HFFc6 (cell line): Measurements from ENCODE around the gene ARHGEF18. TPM values are rescaled to one million over a fixed set of nuclear protein-coding genes. Genes with fewer than 3 reads are reported as not detected.
"Not testable (repeated sequence)": the region's sequence is repeated elsewhere in the genome, so short reads cannot be mapped to it uniquely, and the experiment has no call there.

Experiments
- DNase-seq: peaks from one replicate; pipeline ENCODE4 v3.0.0-alpha.2; 2018
- H3K27ac Mint-ChIP-seq: 2 replicates; pipeline ENCODE4 v1.8.0; 2020; ENCODE audit warnings: mild to moderate bottlenecking, mixed read lengths
- H3K27me3 Mint-ChIP-seq: 2 replicates; pipeline ENCODE4 v1.8.0; 2021; ENCODE audit warnings: mild to moderate bottlenecking, moderate library complexity, mixed read lengths; ENCODE audit not compliant: insufficient read depth
- H3K36me3 Mint-ChIP-seq: 2 replicates; pipeline ENCODE4 v1.8.0; 2021; ENCODE audit warnings: low read depth, mixed read lengths
- H3K4me1 Mint-ChIP-seq: 2 replicates; pipeline ENCODE4 v1.8.0; 2020; ENCODE audit warnings: low read depth, mixed read lengths
- H3K4me3 Mint-ChIP-seq: 2 replicates; pipeline ENCODE4 v1.8.0; 2020; ENCODE audit warnings: mild to moderate bottlenecking, moderate library complexity, mixed read lengths
- H3K9me3 Mint-ChIP-seq: 2 replicates; pipeline ENCODE4 v1.8.0; 2020; ENCODE audit warnings: mild to moderate bottlenecking, mixed read lengths
- CTCF ChIP-seq: fragments of 200-600 bp; sonication (generic); IDR thresholded peaks from 2 replicates; pipeline ENCODE4 v1.5.0; 2021; ENCODE audit warnings: antibody characterized with exemption, mild to moderate bottlenecking
- long read RNA-seq: library from polyadenylated mRNA; unstranded; transcript quantifications from one replicate; pipeline ENCODE4 v2.0.0, GENCODE V29; 2019
- total RNA-seq, 6 experiments: library from RNA; stranded (reverse); fragmentation: NEBNext Ultra II Directional; extraction: Animal tissue kit (Norgen Biotek cat#: 25700); gene quantifications; 2 replicates in 1 of 6; 3 replicates in 5 of 6; pipeline ENCODE4 v1.2.3, GENCODE V29; 2021

The ARHGEF18 gene
- total RNA-seq, result 10 to 100 TPM; 32.1 to 39.8 (median 35.7) TPM
- long read RNA-seq, partial matches to known transcripts, result 3 of 3 reads
- long read RNA-seq, other reads (novel, unspliced or antisense), result 0 of 3 reads

- no peaks in the 10 kb centered on the region; the same call in none of the 2 replicates for H3K27me3 Mint-ChIP-seq
Observed at GRCh38 chr19:7348587-7349230, at the start of gene ARHGEF18. ARHGEF18 (plus strand) TSS chr19:7348937; CDS start chr19:7362891, 13,954 bp downstream.

GRCh38 chr19:7301525-7301924 lies 47.2 kb upstream of the ARHGEF18 start:
- H3K36me3 Mint-ChIP-seq, result no peaks in the 10 kb centered on the region
- peaks cover 19% of the 10 kb centered on the region for H3K27me3 Mint-ChIP-seq
- H3K4me1 Mint-ChIP-seq, result no peaks in the 10 kb centered on the region
- TF ChIP-seq CTCF, result no peak
- H3K4me3 Mint-ChIP-seq, result no peak overlapping the region
- H3K27ac Mint-ChIP-seq, result no peak overlapping the region
- no peaks in the 10 kb centered on the region for H3K9me3 Mint-ChIP-seq
- DNase-seq, result no peak

More at GRCh38 chr19:7348587-7349230, at the start of gene ARHGEF18:
- TF ChIP-seq CTCF, result no peak
- no peaks in the 10 kb centered on the region for H3K4me1 Mint-ChIP-seq
- 0 out of 2 replicates have a peak, but pooled peaks cover 4% of the 10 kb centered on the region for H3K36me3 Mint-ChIP-seq
- no peak within 1 kb of the TSS for H3K4me3 Mint-ChIP-seq
- no peak for DNase-seq
- H3K27ac Mint-ChIP-seq, result no peak within 1 kb of the TSS
- H3K9me3 Mint-ChIP-seq, result peaks cover 10% of the 10 kb centered on the region

GRCh38 chr19:7303470-7303869 lies 45.3 kb upstream of the ARHGEF18 start:
- Mint-ChIP-seq H3K4me3 (no peak overlapping the region), H3K36me3 (no peaks in the 10 kb centered on the region), H3K27ac (no peak overlapping the region), H3K9me3 (no peaks in the 10 kb centered on the region), H3K4me1 (no peaks in the 10 kb centered on the region), H3K27me3 (peaks cover 16% of the 10 kb centered on the region)
- no peak for DNase-seq
- TF ChIP-seq CTCF, result no peak

- Mint-ChIP-seq H3K27ac (no peak overlapping the region), H3K9me3 (no peaks in the 10 kb centered on the region), H3K27me3 (peaks cover 14% of the 10 kb centered on the region), H3K4me1 (no peaks in the 10 kb centered on the region), H3K4me3 (no peak overlapping the region), H3K36me3 (no peaks in the 10 kb centered on the region)
- TF ChIP-seq CTCF, result no peak
- no peak for DNase-seq
Observed at GRCh38 chr19:7304200-7304599, 44.5 kb upstream of the ARHGEF18 start.

- H3K27me3 Mint-ChIP-seq, result peaks cover 4% of the 10 kb centered on the region
- no peaks in the 10 kb centered on the region for H3K9me3 Mint-ChIP-seq
- no peak overlapping the region for H3K27ac Mint-ChIP-seq
- no peaks in the 10 kb centered on the region for H3K36me3 Mint-ChIP-seq
- DNase-seq, result no peak
- H3K4me3 Mint-ChIP-seq, result no peak overlapping the region
- TF ChIP-seq CTCF, result no peak
- no peaks in the 10 kb centered on the region for H3K4me1 Mint-ChIP-seq
Observed at GRCh38 chr19:7307590-7308218, 41.0 kb upstream of the ARHGEF18 start.

- not testable (repeated sequence) for H3K9me3 Mint-ChIP-seq, H3K27me3 Mint-ChIP-seq, H3K36me3 Mint-ChIP-seq, H3K4me1 Mint-ChIP-seq, DNase-seq, H3K4me3 Mint-ChIP-seq, H3K27ac Mint-ChIP-seq
Observed at GRCh38 chr19:7308327-7308726, 40.4 kb upstream of the ARHGEF18 start.
